ENCODE results near the gene CDC14A.

CDC14A gene

DNA sequence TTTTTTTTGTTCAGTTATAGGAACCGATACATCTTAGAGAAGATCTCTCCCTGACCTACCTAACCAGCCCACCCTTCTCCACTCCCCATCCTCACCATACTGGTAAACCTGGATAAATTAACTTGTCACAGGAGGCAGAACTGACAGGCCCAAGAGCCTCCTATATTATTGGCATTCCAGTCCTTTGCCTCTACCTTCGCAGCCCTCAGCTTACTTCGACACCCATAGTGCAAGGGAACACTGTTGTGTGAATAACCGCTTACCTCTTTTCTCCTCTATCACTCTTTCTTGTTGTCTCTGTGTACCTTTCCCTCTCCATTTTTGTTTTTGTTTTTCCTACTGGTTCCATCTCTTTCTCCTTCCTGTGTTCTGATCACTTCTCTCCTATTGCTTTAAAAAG is 58.7 kb downstream of the CDC14A start:
- DNase-seq = no peak

GRCh38 chr1:100411574-100411973 is 59.3 kb downstream of the CDC14A start:
- DNase-seq = no peak

GRCh38 chr1:100413035-100413434 is 60.7 kb downstream of the CDC14A start:
- no peak for DNase-seq

DNA sequence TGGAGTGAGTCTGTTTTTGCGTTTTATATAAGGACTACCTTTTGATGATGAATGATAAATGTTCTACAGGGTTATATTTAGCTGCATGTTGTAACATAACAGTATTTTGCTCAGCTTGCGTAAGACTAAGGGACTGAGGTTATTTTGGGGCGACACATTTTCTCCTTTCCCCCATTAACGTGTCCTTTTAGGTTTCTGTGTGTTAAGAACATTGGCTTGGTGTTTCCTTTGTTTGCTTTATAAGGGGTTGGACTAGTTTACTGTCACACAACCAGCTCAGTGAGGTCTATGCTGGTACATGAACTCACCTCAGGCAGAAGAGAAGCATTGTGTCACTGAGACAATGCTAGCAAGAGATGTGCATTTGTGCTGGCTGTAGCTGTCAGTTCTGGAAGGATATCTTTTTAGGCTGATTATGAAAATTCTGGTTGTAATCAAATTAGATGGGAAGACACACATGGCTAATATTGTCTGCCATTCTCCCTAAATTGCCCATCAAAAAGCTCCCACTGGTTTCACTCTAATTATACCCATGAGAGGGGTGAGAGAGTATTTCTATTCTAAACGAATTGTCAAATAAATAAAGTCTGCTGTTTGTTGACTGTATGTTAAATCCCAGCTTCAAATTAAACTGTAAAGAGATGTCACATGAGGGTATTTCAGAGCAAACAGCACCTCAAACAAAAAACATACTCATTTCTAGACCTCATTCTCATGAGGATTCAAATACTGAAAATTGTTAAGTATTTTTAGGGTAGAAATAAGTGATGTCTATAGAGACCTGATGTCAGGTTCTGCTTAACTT is 62.6 kb downstream of the CDC14A start:
- DNase-seq = no peak

DNA sequence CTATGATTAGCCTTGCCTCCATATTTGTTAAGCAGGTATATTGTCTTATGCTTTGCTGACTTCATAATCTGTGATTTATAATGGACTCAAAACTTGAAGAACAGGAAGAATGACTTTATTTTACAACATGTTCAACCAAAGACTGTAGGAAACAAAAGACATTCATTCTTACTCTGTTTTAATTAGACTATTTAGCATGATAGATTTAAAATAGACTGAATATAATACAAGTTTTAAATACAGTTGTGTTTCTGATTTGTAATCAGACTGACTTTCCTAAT is 63.1 kb downstream of the CDC14A start:
- no peak for DNase-seq

- DNase-seq = no peak
Observed at GRCh38 chr1:100419072-100419471, 66.8 kb downstream of the CDC14A start.

GRCh38 chr1:100422065-100422464 is 69.8 kb downstream of the CDC14A start:
- DNase-seq = no peak

DNA sequence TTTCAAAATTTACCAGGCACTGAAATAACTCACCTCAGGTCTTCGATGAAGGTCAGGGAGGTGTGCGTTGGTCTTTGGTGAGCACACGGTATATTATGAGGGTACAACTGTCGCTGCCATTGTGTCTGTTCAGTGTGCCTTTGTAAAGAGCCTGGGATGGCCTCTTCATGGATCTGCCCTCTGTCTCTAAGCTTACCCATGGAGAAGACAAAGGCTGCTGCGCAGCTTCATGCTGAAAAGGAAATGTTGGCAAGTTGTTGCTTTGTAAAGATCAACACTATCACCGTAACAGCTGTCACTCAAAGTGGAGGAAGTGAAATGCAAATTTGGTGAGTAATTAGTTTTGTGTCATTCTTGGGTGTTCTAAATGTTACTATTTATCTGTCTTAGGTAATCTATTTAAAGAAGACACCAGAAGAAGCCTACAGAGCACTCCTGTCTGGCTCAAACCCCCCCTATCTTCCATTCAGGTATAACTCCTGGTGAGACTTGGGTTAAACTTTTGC is 71.6 kb downstream of the CDC14A start:
- DNase-seq = no peak

DNA sequence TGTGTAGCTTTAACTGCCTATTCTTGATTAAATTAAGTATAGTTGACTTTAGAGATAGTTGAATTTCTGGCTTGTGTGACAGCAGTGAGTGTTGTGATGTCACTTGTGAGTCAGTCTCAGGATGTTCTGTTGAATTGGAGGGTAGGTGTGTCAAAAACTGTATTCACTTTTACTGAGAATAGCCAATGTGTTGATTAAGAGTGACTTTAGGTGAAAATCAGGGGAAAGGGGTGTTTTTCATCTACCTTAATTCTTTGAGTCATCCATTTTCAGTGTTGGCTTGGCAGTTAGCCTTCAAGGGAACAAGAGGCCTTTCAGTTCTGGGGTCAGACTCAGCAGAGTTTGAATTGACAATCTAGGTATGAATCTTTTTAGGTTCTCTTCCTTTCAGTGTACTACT is 75.9 kb downstream of the CDC14A start:
- no peak for DNase-seq

DNA sequence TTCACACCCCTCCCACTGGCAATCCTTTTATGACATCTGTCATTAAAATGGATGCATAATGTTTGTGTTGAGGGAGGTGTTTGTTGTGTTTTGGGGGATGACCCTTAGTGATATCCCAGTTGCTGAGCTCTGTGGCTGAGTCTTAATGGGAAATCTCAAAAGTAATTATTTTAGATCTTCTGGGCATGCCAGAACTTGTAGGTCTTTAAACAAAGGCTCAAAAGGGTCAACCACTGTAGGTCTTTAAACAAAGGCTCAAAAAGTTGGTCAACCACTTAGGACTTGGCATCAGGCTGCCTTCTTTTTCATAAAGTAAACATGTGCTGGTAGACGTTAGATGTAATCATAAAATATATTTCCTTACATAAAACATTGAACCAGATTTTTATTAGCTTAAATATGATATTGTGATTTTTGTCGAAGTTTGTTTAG is 78.0 kb downstream of the CDC14A start:
- no peak for DNase-seq

DNA sequence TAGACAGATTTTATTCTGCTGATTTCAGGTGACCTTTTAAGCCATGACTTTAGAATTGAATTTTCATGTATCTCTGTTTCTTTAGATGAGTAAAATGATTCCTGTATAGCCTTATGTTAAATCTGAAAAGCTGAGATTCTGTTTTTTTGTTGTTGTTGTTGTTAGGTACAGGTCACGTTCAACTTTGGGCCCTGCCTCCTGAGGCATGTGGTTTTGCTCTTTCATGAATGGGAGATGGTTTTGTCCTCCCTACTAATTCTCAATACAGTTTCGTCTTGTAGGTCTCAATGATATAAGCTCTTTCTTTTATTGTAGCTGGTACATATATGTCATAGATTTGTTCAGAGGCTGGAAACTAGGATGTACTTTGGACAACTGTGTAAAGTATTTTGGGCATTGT is 79.6 kb downstream of the CDC14A start:
- DNase-seq = no peak

GRCh38 chr1:100433563-100433962 is 81.3 kb downstream of the CDC14A start:
- DNase-seq = no peak

- DNase-seq = no peak
Observed at GRCh38 chr1:100434831-100435230, 82.5 kb downstream of the CDC14A start.

DNA sequence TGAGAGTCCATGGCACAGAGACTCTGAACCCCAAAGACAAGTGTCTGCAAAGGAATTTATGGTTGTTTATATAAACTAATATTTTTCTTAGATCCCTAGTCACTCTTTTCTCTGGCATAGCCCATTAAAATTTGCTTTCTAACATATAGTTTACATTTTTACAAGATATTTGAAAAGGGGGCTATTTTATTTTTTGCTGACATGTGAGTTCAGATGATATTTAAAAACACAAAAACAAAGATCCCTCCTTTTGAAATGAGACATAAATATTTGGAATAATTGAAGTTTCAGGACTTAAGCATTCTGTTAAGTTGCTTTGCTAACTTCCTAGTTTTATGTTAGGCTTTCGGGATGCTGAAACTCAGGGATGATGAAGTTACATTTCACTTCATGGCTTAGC is 86.1 kb downstream of the CDC14A start:
- DNase-seq = no peak

GRCh38 chr1:100438789-100439188 is 86.5 kb downstream of the CDC14A start:
- no peak for DNase-seq

DNA sequence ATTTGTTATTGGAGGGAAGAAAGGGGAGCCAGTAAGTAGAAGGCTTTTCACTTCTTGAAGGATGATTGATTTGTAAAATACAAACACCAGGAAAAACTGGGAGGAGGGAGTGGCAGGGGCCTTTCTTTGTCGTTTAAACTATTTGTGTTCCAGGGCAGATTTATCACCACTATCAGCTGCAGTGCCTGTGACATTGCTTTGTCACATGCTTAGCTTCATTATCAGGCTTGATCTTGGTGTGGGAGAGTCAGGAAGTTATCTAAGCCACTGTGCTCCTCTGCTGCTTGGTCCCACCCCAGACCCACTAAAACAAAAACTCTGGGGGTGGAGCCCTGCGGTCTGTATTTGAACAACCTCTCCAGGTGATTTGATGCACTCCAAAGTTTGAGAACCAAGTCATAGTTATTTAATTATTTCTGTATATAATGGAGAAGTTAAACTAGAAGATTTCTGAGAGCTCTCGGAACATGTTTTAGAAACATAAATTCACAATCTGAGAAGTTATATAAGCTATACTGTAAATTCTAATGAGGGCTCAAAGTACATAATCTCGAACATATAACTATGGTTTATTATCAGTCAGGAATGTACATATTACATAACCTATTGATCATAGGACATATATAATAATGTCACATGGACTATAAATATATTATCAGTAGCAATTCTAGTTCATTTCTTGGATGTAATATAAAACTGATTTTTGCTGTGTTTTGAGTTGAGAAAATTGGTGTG is 87.9 kb downstream of the CDC14A start:
- DNase-seq = peak; percentile 63 to 65

GRCh38 chr1:100441146-100441545 is 88.8 kb downstream of the CDC14A start:
- DNase-seq = no peak

- DNase-seq = peak; percentile 23 to 26
Observed at GRCh38 chr1:100441651-100442050, 89.3 kb downstream of the CDC14A start.

GRCh38 chr1:100443811-100444571 is 91.7 kb downstream of the CDC14A start:
- DNase-seq = no peak

DNA sequence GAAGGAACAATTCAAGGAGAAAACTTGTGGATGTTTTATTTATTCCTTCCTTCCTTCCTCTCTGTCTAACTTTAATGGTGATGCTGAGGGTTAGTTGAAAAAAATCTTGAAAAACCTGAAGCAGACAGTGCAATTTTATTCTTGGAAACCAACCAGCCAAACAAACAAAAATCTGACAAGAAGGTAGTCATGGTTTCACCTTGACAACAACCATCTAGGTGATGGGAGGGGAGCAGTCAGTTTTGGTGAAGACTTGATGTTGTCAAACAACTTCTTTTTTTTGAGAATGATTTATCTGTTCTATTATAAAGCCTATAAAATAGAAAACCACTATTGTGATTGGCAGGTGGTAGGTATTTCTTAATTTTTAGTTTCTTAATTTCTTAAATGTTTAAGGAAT is 93.3 kb downstream of the CDC14A start:
- no peak for DNase-seq

GRCh38 chr1:100448366-100448765 is 96.1 kb downstream of the CDC14A start:
- no peak for DNase-seq

DNA sequence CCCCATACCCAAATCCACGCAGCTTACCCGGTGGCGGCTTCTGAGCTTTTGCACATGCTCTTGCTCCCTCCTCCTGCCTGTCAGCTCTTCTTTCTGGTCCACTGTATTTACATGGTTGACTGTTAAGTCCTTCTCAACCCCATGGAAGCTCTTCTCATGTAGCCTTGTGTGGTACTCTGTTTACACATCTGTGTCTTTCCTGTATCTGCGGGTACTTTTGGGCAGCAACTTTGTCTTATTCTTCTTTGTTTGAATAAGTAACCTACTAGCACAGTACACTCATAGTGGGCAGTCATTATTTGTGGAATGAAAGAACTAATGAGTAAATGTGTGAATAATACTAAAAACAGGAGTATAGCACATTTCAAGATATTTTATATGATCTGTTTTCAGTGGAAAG is 97.2 kb downstream of the CDC14A start:
- no peak for DNase-seq

DNA sequence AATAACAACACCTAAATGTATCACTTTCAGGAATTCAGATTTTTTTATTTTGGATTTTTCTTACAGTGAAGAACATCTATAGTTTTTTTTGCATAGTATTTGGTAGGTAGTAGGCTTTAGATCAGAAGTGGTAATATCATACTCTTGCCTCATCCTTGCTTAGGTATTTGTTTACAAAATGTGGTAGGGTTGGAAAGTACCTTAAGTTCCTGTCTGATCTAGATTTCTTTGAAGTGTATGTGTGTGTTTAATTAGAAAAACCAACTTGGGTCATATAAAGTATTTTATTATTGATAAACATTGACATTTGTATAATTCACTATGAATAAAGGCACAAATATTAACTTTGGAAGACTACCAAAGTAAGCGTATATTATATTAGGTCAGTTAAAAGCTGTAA is 100.3 kb downstream of the CDC14A start:
- DNase-seq = no peak

All from activated CD4-positive, alpha-beta T cell treated with anti-CD3 and anti-CD28 coated beads, Interleukin-2, amount 50 U/mL, for 4 hours (primary cell).